Endothelial cell of umbilical vein (primary cell): ENCODE measurements around the gene FBXL19. TPM values are rescaled to one million over a fixed set of nuclear protein-coding genes. Genes with fewer than 3 reads are reported as not detected.

Experiments used
- BruUV-seq: library from RNA; stranded (reverse); fragments of 400-500 nt; replicated peaks from 2 replicates; lab custom pipeline; 2021; lab: Mats Ljungman, UMichigan
- CTCF ChIA-PET: fragments of 300-600, 350-600 bp; sonication (Branson Sonifier 250); formaldehyde crosslinking; loops from one replicate; lab custom pipeline; 2021; ENCODE audit warnings: antibody characterized with exemption, inconsistent platforms; lab: Charles Lee
- POLR2A ChIA-PET: fragments of 300-600, 350-600 bp; sonication (Branson Sonifier 250); formaldehyde crosslinking; loops from one replicate; lab custom pipeline; 2021; ENCODE audit warnings: antibody characterized with exemption, inconsistent platforms; lab: Charles Lee
- DNase-seq: peaks from one replicate; pipeline ENCODE4 v3.0.0-alpha.2; 2011; ENCODE audit warnings: low read depth, low spot score
- FAIRE-seq: peaks from 2 replicates; lab custom pipeline; 2011; peaks lifted over from hg19 to GRCh38; lab: Jason Lieb, UNC
- H2AFZ ChIP-seq: 2 replicates; pipeline ENCODE4 v1.6.0; 2012; ENCODE audit warnings: low read depth, low read length, control low read depth, inconsistent platforms
- H3K27ac ChIP-seq: 2 replicates; pipeline ENCODE4 v1.5.1; 2011; ENCODE audit warnings: low read depth, mild to moderate bottlenecking, control low read depth, low read length, moderate library complexity; ENCODE audit not compliant: insufficient read depth
- H3K27me3 ChIP-seq, 2 experiments: 2 replicates each; pipeline versions ENCODE4 v1.6.0 to v1.6.1; 2011; ENCODE audit warnings: low read length in 2 of 2, mixed read lengths in 1 of 2; ENCODE audit not compliant: control insufficient read depth in 2 of 2, insufficient read depth in 2 of 2
- H3K36me3 ChIP-seq, 2 experiments: 2 replicates in 1 of 2; 3 replicates in 1 of 2; pipeline ENCODE4 v1.5.1; 2011; ENCODE audit warnings: low read length in 2 of 2, mild to moderate bottlenecking in 1 of 2, moderate library complexity in 1 of 2; ENCODE audit not compliant: control insufficient read depth in 2 of 2, insufficient read depth in 2 of 2; ENCODE audit errors: extremely low read depth in 1 of 2
- H3K4me1 ChIP-seq: 3 replicates; pipeline ENCODE4 v1.5.1; 2011; ENCODE audit warnings: mild to moderate bottlenecking, low read length; ENCODE audit not compliant: control insufficient read depth, insufficient read depth; ENCODE audit errors: extremely low read depth
- H3K4me2 ChIP-seq: 2 replicates; pipeline ENCODE4 v1.6.1; 2011; ENCODE audit warnings: low read length, control low read depth, mixed read lengths; ENCODE audit not compliant: insufficient read depth
- H3K4me3 ChIP-seq, 3 experiments: fragments of 200-600 bp in 1 of 3; sonication (generic), shearing (Covaris generic) in 1 of 3; replicated peaks in 1 of 3; 2 replicates each; pipeline ENCODE4 v1.5.1; 2011 to 2016; ENCODE audit warnings: control low read depth in 3 of 3, low read length in 3 of 3, mild to moderate bottlenecking in 2 of 3, inconsistent platforms in 1 of 3, low read depth in 1 of 3, moderate library complexity in 1 of 3; ENCODE audit not compliant: insufficient read depth in 1 of 3
- H3K79me2 ChIP-seq: 2 replicates; pipeline ENCODE4 v1.6.0; 2012; ENCODE audit warnings: low read length, inconsistent platforms; ENCODE audit not compliant: control insufficient read depth, insufficient read depth
- H3K9ac ChIP-seq: replicated peaks from 2 replicates; pipeline ENCODE3; 2011; ENCODE audit warnings: low read length, control low read depth; ENCODE audit not compliant: insufficient read depth; ENCODE audit errors: extremely low read depth
- H3K9me1 ChIP-seq: replicated peaks from 3 replicates; pipeline ENCODE4 v1.6.0; 2011; ENCODE audit warnings: mild to moderate bottlenecking, low read length; ENCODE audit not compliant: control insufficient read depth, insufficient read depth; ENCODE audit errors: extremely low read depth
- H3K9me3 ChIP-seq: replicated peaks from 2 replicates; pipeline ENCODE4 v1.5.1; 2012; ENCODE audit warnings: low read length, inconsistent platforms; ENCODE audit not compliant: control insufficient read depth, insufficient read depth
- H4K20me1 ChIP-seq: replicated peaks from 2 replicates; pipeline ENCODE3; 2011; ENCODE audit warnings: mild to moderate bottlenecking, low read length; ENCODE audit not compliant: control insufficient read depth, insufficient read depth; ENCODE audit errors: extremely low read depth
- EZH2 ChIP-seq: IDR thresholded peaks from 2 replicates; pipeline ENCODE4 v1.6.1; 2012; ENCODE audit warnings: borderline replicate concordance, low read depth, mild to moderate bottlenecking, moderate library complexity, low read length, inconsistent platforms; ENCODE audit not compliant: severe bottlenecking
- FOS ChIP-seq: IDR thresholded peaks from 2 replicates; pipeline ENCODE4 v1.6.1; 2011; ENCODE audit warnings: mild to moderate bottlenecking, low read length, moderate library complexity, borderline replicate concordance; ENCODE audit not compliant: insufficient read depth
- GATA2 ChIP-seq: IDR thresholded peaks from 2 replicates; pipeline ENCODE4 v1.7.0; 2011; ENCODE audit warnings: low read depth, mild to moderate bottlenecking, moderate library complexity, mixed read lengths, low read length; ENCODE audit not compliant: insufficient read length, insufficient read depth
- JUN ChIP-seq: IDR thresholded peaks from 2 replicates; pipeline ENCODE4 v1.6.1; 2011; ENCODE audit warnings: borderline replicate concordance, low read depth; ENCODE audit not compliant: insufficient read length, insufficient read depth
- MYC ChIP-seq: IDR thresholded peaks from one replicate; pipeline ENCODE4 v1.6.1; 2011; ENCODE audit warnings: mild to moderate bottlenecking, low read depth, low read length
- POLR2A ChIP-seq: IDR thresholded peaks from 2 replicates; pipeline ENCODE4 v1.6.1; 2012; ENCODE audit warnings: low read depth, mild to moderate bottlenecking, control low read depth, low read length
- POLR2AphosphoS5 ChIP-seq: IDR thresholded peaks from 2 replicates; pipeline ENCODE4 v1.6.1; 2012; ENCODE audit warnings: low read depth, mild to moderate bottlenecking, control low read depth, low read length, moderate library complexity; ENCODE audit not compliant: insufficient read depth
- dilution Hi-C: fragments of 300-500 bp; cut with MboI; formaldehyde crosslinking; loops from one replicate; pipeline ENCODE4 v1.15.0; 2019; ENCODE audit warnings: low sequenced_read_pairs; ENCODE audit not compliant: extremely low pct_ligation_motif_present
- intact Hi-C: fragments of 100-400 bp; cut with micrococcal nuclease; formaldehyde crosslinking; loops from one replicate; pipeline ENCODE4 v1.10.0; 2022
- polyA plus RNA-seq, 4 experiments: library from polyadenylated mRNA; depleted of rRNA in 3 of 4; stranded (reverse) in 3 of 4; unstranded in 1 of 4; fragments of >200 nt; gene quantifications; 2 replicates each; pipeline versions ENCODE4 v1.2.1 to v1.2.3, GENCODE V29; 2011 to 2012; ENCODE audit warnings: missing spikeins in 1 of 4
- total RNA-seq: library from RNA; stranded (reverse); gene quantifications from 2 replicates; pipeline ENCODE4 v1.2.3, GENCODE V29; 2021
- TF ChIP-seq, protein P1 (sequence below), 2 donors: IDR thresholded peaks; 1 replicate in 1 of 2; 2 replicates in 1 of 2; pipeline ENCODE4 v1.5.1; 2011; ENCODE audit warnings: low read length in 2 of 2, mild to moderate bottlenecking in 2 of 2, moderate library complexity in 2 of 2, control low read depth in 1 of 2, inconsistent platforms in 1 of 2, low read depth in 1 of 2; ENCODE audit not compliant: insufficient read depth in 1 of 2; ENCODE audit errors: extremely low read depth in 1 of 2
- TF ChIP-seq, protein P2 (sequence below): IDR thresholded peaks from 2 replicates; pipeline ENCODE4 v1.6.1; 2011; ENCODE audit not compliant: insufficient read depth, insufficient read length

Gene FBXL19
- total and polyA plus RNA-seq, 2 donors (not counting 3 experiments of a cell fraction or from before 2014, with no cell fraction given) = 22.1 to 38.0 TPM

DNA sequence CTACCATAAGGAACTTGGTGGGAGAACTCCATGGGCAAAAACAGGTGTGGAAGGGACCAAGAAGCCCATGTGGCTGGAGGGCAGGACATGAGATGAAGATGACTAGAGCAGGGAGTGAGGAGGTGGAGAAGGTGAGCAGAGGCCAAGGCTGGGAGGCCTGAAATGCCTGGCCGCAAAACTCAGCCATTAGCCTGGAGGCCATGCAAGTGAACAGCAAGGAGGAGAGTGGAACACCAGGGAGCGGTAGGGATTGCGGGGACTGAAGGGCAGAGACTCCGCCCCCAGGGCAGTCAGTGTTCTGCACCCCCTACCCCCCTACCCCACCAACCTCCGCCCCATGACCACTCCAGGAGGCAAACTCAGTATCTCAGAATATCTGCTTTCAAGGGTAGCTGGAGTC is 46.5 kb upstream of the FBXL19 start:
- Histone ChIP-seq H3K27me3 (no peaks in the 10 kb centered on the region), H3K9ac (no peak overlapping the region), H4K20me1 (no peaks in the 10 kb centered on the region), H3K9me3 (no peaks in the 10 kb centered on the region), H3K4me2 (peak overlapping the region; percentile 87), H2AFZ (no peak overlapping the region), H3K36me3 (peaks cover 0 to 5% of the 10 kb centered on the region in 2 experiments), H3K4me3 (peak overlapping the region in 1 of 3 experiments; percentile 80), H3K9me1 (no peaks in the 10 kb centered on the region), H3K4me1 (peaks cover 20% of the 10 kb centered on the region), H3K79me2 (no peaks in the 10 kb centered on the region), H3K27ac (peak overlapping the region; percentile 85)
- intact Hi-C loops (no loop called here), dilution Hi-C loops (no loop called here)
- DNase-seq = no peak
- no TSS peak for BruUV-seq
- ChIA-PET POLR2A (interaction anchor here (0.7 kb wide), 1 partner anchor 72 kb away, joined by 3 read pairs; no protein-coding TSS in a partner anchor), CTCF (interaction anchor here (0.7 to 6.0 kb wide), 2 partner anchors 25 to 32 kb away, joined by 3 to 30 read pairs; no protein-coding TSS in a partner anchor)
- no peak for TF ChIP-seq POLR2AphosphoS5
- TF ChIP-seq GATA2 = no peak
- no peak for TF ChIP-seq JUN
- no peak for TF ChIP-seq FOS
- TF ChIP-seq MYC = no peak
- TF ChIP-seq EZH2 = no peak
- TF ChIP-seq, protein P1, sequence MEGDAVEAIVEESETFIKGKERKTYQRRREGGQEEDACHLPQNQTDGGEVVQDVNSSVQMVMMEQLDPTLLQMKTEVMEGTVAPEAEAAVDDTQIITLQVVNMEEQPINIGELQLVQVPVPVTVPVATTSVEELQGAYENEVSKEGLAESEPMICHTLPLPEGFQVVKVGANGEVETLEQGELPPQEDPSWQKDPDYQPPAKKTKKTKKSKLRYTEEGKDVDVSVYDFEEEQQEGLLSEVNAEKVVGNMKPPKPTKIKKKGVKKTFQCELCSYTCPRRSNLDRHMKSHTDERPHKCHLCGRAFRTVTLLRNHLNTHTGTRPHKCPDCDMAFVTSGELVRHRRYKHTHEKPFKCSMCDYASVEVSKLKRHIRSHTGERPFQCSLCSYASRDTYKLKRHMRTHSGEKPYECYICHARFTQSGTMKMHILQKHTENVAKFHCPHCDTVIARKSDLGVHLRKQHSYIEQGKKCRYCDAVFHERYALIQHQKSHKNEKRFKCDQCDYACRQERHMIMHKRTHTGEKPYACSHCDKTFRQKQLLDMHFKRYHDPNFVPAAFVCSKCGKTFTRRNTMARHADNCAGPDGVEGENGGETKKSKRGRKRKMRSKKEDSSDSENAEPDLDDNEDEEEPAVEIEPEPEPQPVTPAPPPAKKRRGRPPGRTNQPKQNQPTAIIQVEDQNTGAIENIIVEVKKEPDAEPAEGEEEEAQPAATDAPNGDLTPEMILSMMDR (IDR thresholded peaks at IDR 0.05; ENCODE audit: extremely low read depth in 1 of 2, insufficient read depth in 1 of 2, low read depth in 1 of 2, low read length in 2 of 2) = no peak
- TF ChIP-seq, protein P2, sequence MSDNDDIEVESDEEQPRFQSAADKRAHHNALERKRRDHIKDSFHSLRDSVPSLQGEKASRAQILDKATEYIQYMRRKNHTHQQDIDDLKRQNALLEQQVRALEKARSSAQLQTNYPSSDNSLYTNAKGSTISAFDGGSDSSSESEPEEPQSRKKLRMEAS = no peak
- no peak for TF ChIP-seq POLR2A
- FAIRE-seq = no peak
